Left lung (tissue), 10 donors: ENCODE data around the gene DPYSL4. TPM values are rescaled to one million over a fixed set of nuclear protein-coding genes. Genes with fewer than 3 reads are reported as not detected.

Experiments
- ATAC-seq: fragments of 200-7000 bp; cut with Tn5 transposase; one replicate; pipeline ENCODE4 v1.9.1; 2020; ENCODE audit warnings: moderate library complexity
- DNase-seq, 4 donors: peaks; one replicate each; pipeline ENCODE4 v3.0.0-alpha.2; 2013 to 2020
- H3K27ac ChIP-seq, 2 donors: fragments of 200-600 bp; sonication (generic) in 1 of 2; one replicate each; pipeline versions ENCODE4 v1.5.0 to v1.8.0; 2020 to 2021
- H3K27me3 ChIP-seq, 2 donors: fragments of 200-600 bp; sonication (generic) in 1 of 2; one replicate each; pipeline versions ENCODE4 v1.5.0 to v1.8.0; 2020 to 2021
- H3K36me3 ChIP-seq, 2 donors: fragments of 200-600 bp; sonication (generic) in 1 of 2; one replicate each; pipeline versions ENCODE4 v1.5.0 to v1.8.0; 2020 to 2021
- H3K4me1 ChIP-seq, 2 donors: fragments of 200-600 bp; one replicate each; pipeline ENCODE4 v1.8.0; 2021
- H3K4me3 ChIP-seq, 2 donors: fragments of 200-600 bp; sonication (generic) in 1 of 2; one replicate each; pipeline versions ENCODE4 v1.5.0 to v1.8.0; 2020 to 2021; ENCODE audit warnings: mild to moderate bottlenecking in 1 of 2
- H3K9me3 ChIP-seq, 2 donors: fragments of 200-600 bp; sonication (generic) in 1 of 2; one replicate each; pipeline versions ENCODE4 v1.5.0 to v1.8.0; 2020 to 2021
- CTCF ChIP-seq, 2 donors: fragments of 200-600 bp; sonication (generic) in 1 of 2; IDR thresholded peaks; one replicate each; pipeline versions ENCODE4 v1.5.0 to v1.8.0; 2021; ENCODE audit warnings: antibody characterized with exemption in 2 of 2
- intact Hi-C, 2 donors: fragments of 100-400 bp; cut with DNase I; formaldehyde crosslinking; loops; one replicate each; pipeline versions ENCODE4 v1.11.2 to v1.14.2; 2022
- polyA plus RNA-seq, 6 donors: library from polyadenylated mRNA; unstranded; fragments of 120-200 nt; gene quantifications; one replicate each; pipeline ENCODE4 v1.2.1, GENCODE V29; 2013; ENCODE audit not compliant: insufficient read length in 6 of 6
- total RNA-seq, 2 donors: library from RNA; stranded (reverse); fragmentation: NEBNext Ultra II Directional; extraction: Animal tissue kit (Norgen Biotek cat#: 25700); gene quantifications; one replicate each; pipeline ENCODE4 v1.2.1, GENCODE V29; 2021
- donor health status: DM: no; HTN: yes; CAD: no.
- donor health status: DM: no; HTN: no; CAD: no.

DPYSL4 gene
- total and polyA plus RNA-seq, 8 donors, result 1.3 to 14.6 (median 10.4) TPM

- H3K4me3 ChIP-seq, result no peak overlapping the region
- peaks cover 0 to 3% of the 10 kb centered on the region in 2 donors for H3K36me3 ChIP-seq
- no peaks in the 10 kb centered on the region for H3K4me1 ChIP-seq
- intact Hi-C loops, result no loop called here
- ATAC-seq, result no peak
- no peak overlapping the region for H3K27ac ChIP-seq
- DNase-seq, result peak in 1 of 4 donors; percentile 65
- no peak for TF ChIP-seq CTCF (IDR thresholded peaks at IDR 0.05)
- H3K27me3 ChIP-seq, result no peaks in the 10 kb centered on the region
- no peaks in the 10 kb centered on the region for H3K9me3 ChIP-seq
Observed at GRCh38 chr10:132240156-132240555, 53.4 kb downstream of the DPYSL4 start.

GRCh38 chr10:132240581-132240980, 53.8 kb downstream of the DPYSL4 start:
- Histone ChIP-seq H3K4me3 (no peak overlapping the region), H3K4me1 (no peaks in the 10 kb centered on the region), H3K36me3 (peaks cover 0 to 3% of the 10 kb centered on the region in 2 donors), H3K27me3 (no peaks in the 10 kb centered on the region), H3K27ac (no peak overlapping the region), H3K9me3 (no peaks in the 10 kb centered on the region)
- TF ChIP-seq CTCF (IDR thresholded peaks at IDR 0.05), result no peak
- ATAC-seq (no peak), DNase-seq (no peak)
- intact Hi-C loops, result no loop called here

- no peak for TF ChIP-seq CTCF (IDR thresholded peaks at IDR 0.05)
- Histone ChIP-seq H3K36me3 (peaks cover 0 to 3% of the 10 kb centered on the region in 2 donors), H3K27me3 (no peaks in the 10 kb centered on the region), H3K27ac (no peak overlapping the region), H3K9me3 (no peaks in the 10 kb centered on the region), H3K4me3 (no peak overlapping the region), H3K4me1 (no peaks in the 10 kb centered on the region)
- ATAC-seq (no peak), DNase-seq (no peak)
- intact Hi-C loops, result no loop called here
Observed at GRCh38 chr10:132241086-132241485, 54.3 kb downstream of the DPYSL4 start.

GRCh38 chr10:132241496-132241895, 54.7 kb downstream of the DPYSL4 start:
- no peaks in the 10 kb centered on the region for H3K27me3 ChIP-seq
- intact Hi-C loops, result no loop called here
- no peak overlapping the region for H3K27ac ChIP-seq
- H3K36me3 ChIP-seq, result peaks cover 0 to 3% of the 10 kb centered on the region in 2 donors
- ATAC-seq (no peak), DNase-seq (no peak)
- no peaks in the 10 kb centered on the region for H3K9me3 ChIP-seq
- H3K4me1 ChIP-seq, result no peaks in the 10 kb centered on the region
- H3K4me3 ChIP-seq, result no peak overlapping the region
- no peak for TF ChIP-seq CTCF (IDR thresholded peaks at IDR 0.05)

- H3K4me1 ChIP-seq, result no peaks in the 10 kb centered on the region
- H3K36me3 ChIP-seq, result peaks cover 0 to 3% of the 10 kb centered on the region in 2 donors
- intact Hi-C loops, result no loop called here
- H3K9me3 ChIP-seq, result no peaks in the 10 kb centered on the region
- TF ChIP-seq CTCF (IDR thresholded peaks at IDR 0.05), result no peak
- H3K4me3 ChIP-seq, result no peak overlapping the region
- DNase-seq (no peak), ATAC-seq (no peak)
- H3K27me3 ChIP-seq, result no peaks in the 10 kb centered on the region
- H3K27ac ChIP-seq, result no peak overlapping the region
Observed at GRCh38 chr10:132242103-132242840, 55.5 kb downstream of the DPYSL4 start.
